Panc1 (cell line): ENCODE measurements around the gene TDRKH. TPM values are rescaled to one million over a fixed set of nuclear protein-coding genes. Genes with fewer than 3 reads are reported as not detected.

Source experiments
- ATAC-seq: fragments of 200-7000 bp; cut with Tn5 transposase; 2 replicates; pipeline ENCODE4 v1.9.1; 2020; ENCODE audit warnings: mild to moderate bottlenecking, moderate library complexity
- BruUV-seq: library from RNA; stranded (reverse); fragments of 400-500 nt; replicated peaks from 2 replicates; lab custom pipeline; 2021; lab: Mats Ljungman, UMichigan
- CTCF ChIA-PET: fragments of 300-600 bp; sonication (Branson Sonifier 250); formaldehyde crosslinking; loops from one replicate; lab custom pipeline; 2022; ENCODE audit warnings: antibody characterized with exemption; lab: Charles Lee
- POLR2A ChIA-PET: fragments of 300-600 bp; sonication (Branson Sonifier 250); formaldehyde crosslinking; loops from one replicate; lab custom pipeline; 2022; ENCODE audit warnings: antibody characterized with exemption; lab: Charles Lee
- DNase-seq: peaks from one replicate; pipeline ENCODE4 v3.0.0-alpha.2; 2010; ENCODE audit warnings: low read depth, low spot score
- H3K27ac ChIP-seq: 2 replicates; pipeline ENCODE4 v1.5.1; 2011; ENCODE audit warnings: mild to moderate bottlenecking, low read length, inconsistent platforms
- H3K27me3 ChIP-seq: fragments of 200-500 bp; sonication (Bioruptor generic); 2 replicates; pipeline ENCODE4 v1.6.0; 2014; ENCODE audit warnings: low read length, inconsistent platforms; ENCODE audit not compliant: control insufficient read depth, insufficient read depth
- H3K36me3 ChIP-seq: fragments of 200-500 bp; sonication (Bioruptor generic); 2 replicates; pipeline ENCODE4 v1.5.1; 2014; ENCODE audit warnings: inconsistent platforms, mild to moderate bottlenecking, low read length, moderate library complexity; ENCODE audit not compliant: control insufficient read depth, insufficient read depth
- H3K4me1 ChIP-seq: 2 replicates; pipeline ENCODE4 v1.5.1; 2011; ENCODE audit warnings: inconsistent platforms, mild to moderate bottlenecking, low read length, moderate library complexity; ENCODE audit not compliant: control insufficient read depth, insufficient read depth
- H3K4me3 ChIP-seq, 2 experiments: 2 replicates each; pipeline ENCODE4 v1.5.1; 2011 to 2012; ENCODE audit warnings: low read depth in 2 of 2, low read length in 2 of 2, mild to moderate bottlenecking in 2 of 2, inconsistent platforms in 1 of 2, moderate library complexity in 1 of 2
- H3K9me3 ChIP-seq: fragments of 200-500 bp; sonication (Bioruptor generic); 2 replicates; pipeline ENCODE4 v1.5.1; 2014; ENCODE audit warnings: low read depth, mild to moderate bottlenecking, inconsistent platforms, low read length, moderate library complexity; ENCODE audit not compliant: control insufficient read depth, insufficient read depth
- POLR2AphosphoS5 ChIP-seq: IDR thresholded peaks from 2 replicates; pipeline ENCODE4 v1.6.1; 2012; ENCODE audit warnings: mild to moderate bottlenecking, low read depth, low read length, moderate library complexity
- REST ChIP-seq, 2 experiments: IDR thresholded peaks; 2 replicates each; pipeline ENCODE4 v1.6.1; 2011 to 2012; ENCODE audit warnings: low read depth in 2 of 2, control low read depth in 1 of 2, low read length in 1 of 2, mild to moderate bottlenecking in 1 of 2, moderate library complexity in 1 of 2; ENCODE audit not compliant: insufficient read depth in 1 of 2
- SIN3A ChIP-seq: IDR thresholded peaks from 2 replicates; pipeline ENCODE4 v1.6.1; 2012; ENCODE audit warnings: low read depth, mild to moderate bottlenecking, low read length, moderate library complexity, borderline replicate concordance; ENCODE audit not compliant: insufficient read depth
- TCF7L2 ChIP-seq: IDR thresholded peaks from 2 replicates; pipeline ENCODE4 v1.6.1; 2011; ENCODE audit warnings: mild to moderate bottlenecking, low read depth, low read length, inconsistent platforms
- in situ Hi-C: cut with HindIII; loops from 2 replicates; pipeline ENCODE4 v1.10.0; 2016; ENCODE audit warnings: low sequenced_read_pairs, low pct_unique_long_range_greater_than_20kb
- intact Hi-C: fragments of 100-400 bp; cut with micrococcal nuclease; formaldehyde crosslinking; loops from one replicate; pipeline ENCODE4 v1.10.0; 2022; ENCODE audit not compliant: unreplicated experiment
- total RNA-seq: library from RNA; stranded (reverse); gene quantifications from one replicate; pipeline ENCODE4 v1.2.1, GENCODE V29; 2021; ENCODE audit not compliant: unreplicated experiment
- TF ChIP-seq, protein P1 (sequence below): fragments of 450-650 bp; IDR thresholded peaks from 2 replicates; pipeline ENCODE4 v1.5.1; 2017; ENCODE audit warnings: mild to moderate bottlenecking

Gene TDRKH
- total RNA-seq, 1 experiment from 2014 or later: 33.6 TPM

GRCh38 chr1:151805066-151805820 lies 14.9 kb upstream of the TDRKH start, which contains the start of gene LINGO4:
Gene LINGO4, minus strand, starts transcription at chr1:151805419. Its CDS starts 2,715 bp downstream, at chr1:151802704.
- ATAC-seq: no peak
- peaks cover 3% of the 10 kb centered on the region for H3K4me1 ChIP-seq
- H3K4me3 ChIP-seq: no peak within 1 kb of the TSS
- ChIA-PET CTCF (no interaction called here), POLR2A (no interaction called here)
- in situ Hi-C loops: no loop called here
- no peaks in the 10 kb centered on the region for H3K9me3 ChIP-seq
- no peak within 1 kb of the TSS for H3K27ac ChIP-seq
- no peaks in the 10 kb centered on the region for H3K36me3 ChIP-seq
- intact Hi-C loops: no loop called here
- H3K27me3 ChIP-seq: no peaks in the 10 kb centered on the region
- no TSS peak for BruUV-seq
- no peak for DNase-seq
- TF ChIP-seq, protein P1, sequence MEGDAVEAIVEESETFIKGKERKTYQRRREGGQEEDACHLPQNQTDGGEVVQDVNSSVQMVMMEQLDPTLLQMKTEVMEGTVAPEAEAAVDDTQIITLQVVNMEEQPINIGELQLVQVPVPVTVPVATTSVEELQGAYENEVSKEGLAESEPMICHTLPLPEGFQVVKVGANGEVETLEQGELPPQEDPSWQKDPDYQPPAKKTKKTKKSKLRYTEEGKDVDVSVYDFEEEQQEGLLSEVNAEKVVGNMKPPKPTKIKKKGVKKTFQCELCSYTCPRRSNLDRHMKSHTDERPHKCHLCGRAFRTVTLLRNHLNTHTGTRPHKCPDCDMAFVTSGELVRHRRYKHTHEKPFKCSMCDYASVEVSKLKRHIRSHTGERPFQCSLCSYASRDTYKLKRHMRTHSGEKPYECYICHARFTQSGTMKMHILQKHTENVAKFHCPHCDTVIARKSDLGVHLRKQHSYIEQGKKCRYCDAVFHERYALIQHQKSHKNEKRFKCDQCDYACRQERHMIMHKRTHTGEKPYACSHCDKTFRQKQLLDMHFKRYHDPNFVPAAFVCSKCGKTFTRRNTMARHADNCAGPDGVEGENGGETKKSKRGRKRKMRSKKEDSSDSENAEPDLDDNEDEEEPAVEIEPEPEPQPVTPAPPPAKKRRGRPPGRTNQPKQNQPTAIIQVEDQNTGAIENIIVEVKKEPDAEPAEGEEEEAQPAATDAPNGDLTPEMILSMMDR: no peak
- TF ChIP-seq TCF7L2 (no peak), POLR2AphosphoS5 (no peak), REST (IDR thresholded peaks at IDR 0.05; ENCODE audit: insufficient read depth in 1 of 2, low read depth in 2 of 2, low read length in 1 of 2) (no peak), SIN3A (no peak)

- POLR2A ChIA-PET: no interaction called here
- H3K27me3 ChIP-seq: no peaks in the 10 kb centered on the region
- BruUV-seq: no TSS peak
- H3K9me3 ChIP-seq: no peaks in the 10 kb centered on the region
- no peak overlapping the region for H3K27ac ChIP-seq
- TF ChIP-seq, protein P1: no peak
- TF ChIP-seq POLR2AphosphoS5 (no peak), REST (IDR thresholded peaks at IDR 0.05; ENCODE audit: insufficient read depth in 1 of 2, low read depth in 2 of 2, low read length in 1 of 2) (no peak)
- ATAC-seq (no peak), DNase-seq (no peak)
- H3K36me3 ChIP-seq: no peaks in the 10 kb centered on the region
- no peaks in the 10 kb centered on the region; the same call in 1 of the 2 replicates for H3K4me1 ChIP-seq
- intact Hi-C loops: no loop called here
- CTCF ChIA-PET: interaction anchor here (0.6 kb wide), 1 partner anchor 1263 kb away, joined by 6 read pairs; no protein-coding TSS in a partner anchor
- H3K4me3 ChIP-seq: no peak overlapping the region
- in situ Hi-C loops: no loop called here
These were observed 13.6 kb upstream of the TDRKH start for GRCh38 chr1:151803915-151804314.
